Stimulated activated CD8-positive, alpha-beta memory T cell treated with anti-CD3 and anti-CD28 coated beads, Interleukin-2, amount 100 ng/mL, for 48 hours (primary cell): ENCODE measurements around the gene CPLX3.

Experiments
- DNase-seq, 2 donors: peaks; one replicate each; pipeline ENCODE4 v3.0.0-alpha.2; 2020; ENCODE audit warnings: low read depth in 2 of 2

The CPLX3 gene

GRCh38 chr15:74870436-74871215, 44.2 kb downstream of the CPLX3 start:
- no peak for DNase-seq

GRCh38 chr15:74872702-74873035, 46.2 kb downstream of the CPLX3 start:
- no peak for DNase-seq

- peak; percentile 85 to 86 for DNase-seq
Measured at GRCh38 chr15:74873036-74873755, 46.8 kb downstream of the CPLX3 start, which contains the start of gene SCAMP2. TSS of gene SCAMP2 (minus strand) at chr15:74873365. CDS start at chr15:74873255, 110 bp downstream.

GRCh38 chr15:74873756-74874424, 47.5 kb downstream of the CPLX3 start:
- no peak for DNase-seq

- no peak for DNase-seq
Measured at GRCh38 chr15:74878273-74878672, 51.8 kb downstream of the CPLX3 start.
